ENCODE results near the gene MRTFA.

GRCh38 chr22:40401981-40402406 is 234.5 kb downstream of the MRTFA start:
- TF ChIP-seq CTCF (IDR thresholded peaks at IDR 0.05), result no peak
- TF ChIP-seq POLR2A (IDR thresholded peaks at IDR 0.05), result no peak
